Heart right ventricle (tissue), 16 donors: ENCODE results near the gene CRNN. TPM values are rescaled to one million over a fixed set of nuclear protein-coding genes. Genes with fewer than 3 reads are reported as not detected.

Experiments used
- ATAC-seq, 8 donors: fragments of 200-7000 bp; cut with Tn5 transposase; one replicate each; pipeline ENCODE4 v1.9.1; 2020; ENCODE audit warnings: mild to moderate bottlenecking in 8 of 8, moderate library complexity in 8 of 8, moderate number of reproducible peaks in 1 of 8
- DNase-seq, 2 donors: peaks; one replicate each; pipeline ENCODE4 v3.0.0-alpha.2; 2020
- H3K27ac ChIP-seq, 10 donors: fragments of 200-600 bp; sonication (generic) in 2 of 10; one replicate each; pipeline versions ENCODE4 v1.5.0 to v1.8.0; 2020 to 2022; ENCODE audit warnings: mild to moderate bottlenecking in 3 of 10
- H3K27me3 ChIP-seq, 7 donors: fragments of 200-600 bp; one replicate each; pipeline ENCODE4 v1.8.0; 2021 to 2022; ENCODE audit warnings: mild to moderate bottlenecking in 2 of 7
- H3K36me3 ChIP-seq, 9 donors: fragments of 200-600 bp; sonication (generic) in 1 of 9; one replicate each; pipeline versions ENCODE4 v1.5.0 to v1.8.0; 2020 to 2022; ENCODE audit warnings: mild to moderate bottlenecking in 2 of 9
- H3K4me1 ChIP-seq, 9 donors: fragments of 200-600 bp; sonication (generic) in 1 of 9; one replicate each; pipeline versions ENCODE4 v1.5.0 to v1.8.0; 2020 to 2022; ENCODE audit warnings: mild to moderate bottlenecking in 4 of 9
- H3K4me3 ChIP-seq, 10 donors: fragments of 200-600 bp; sonication (generic) in 2 of 10; one replicate each; pipeline versions ENCODE4 v1.5.0 to v1.8.0; 2020 to 2022; ENCODE audit warnings: mild to moderate bottlenecking in 7 of 10, moderate library complexity in 2 of 10
- H3K9me3 ChIP-seq, 11 donors: fragments of 200-600 bp in 10 of 11; sonication (generic) in 2 of 11; one replicate each; pipeline versions ENCODE4 v1.5.0 to v1.8.0; 2013 to 2022; ENCODE audit warnings: mild to moderate bottlenecking in 2 of 11, control low read depth in 1 of 11, moderate library complexity in 1 of 11
- CTCF ChIP-seq, 9 donors: fragments of 200-600 bp; sonication (generic) in 2 of 9; IDR thresholded peaks; one replicate each; pipeline versions ENCODE4 v1.5.0 to v1.8.0; 2021 to 2022; ENCODE audit warnings: antibody characterized with exemption in 9 of 9, mild to moderate bottlenecking in 5 of 9, moderate library complexity in 1 of 9
- WGBS, 2 donors: extraction: QIAGEN DNeasy Blood & Tissue Kit; methylation state at CpG; one replicate each; pipeline ENCODE4 v1.1.7; 2013; ENCODE audit warnings: inconsistent platforms in 1 of 2; 5-methylcytosine and 5-hydroxymethylcytosine counted together
- intact Hi-C, 10 donors: fragments of 100-400 bp; cut with DNase I; formaldehyde crosslinking; loops; one replicate each; pipeline versions ENCODE4 v1.11.1 to v1.14.2; 2022
- polyA plus RNA-seq, 2 donors: library from polyadenylated mRNA; stranded (reverse); fragments of 200-250 nt; gene quantifications; one replicate each; pipeline ENCODE4 v1.2.3, GENCODE V29; 2013
- total RNA-seq, 10 donors: library from RNA; stranded (reverse); fragmentation: NEBNext Ultra II Directional in 3 of 10; extraction: Animal tissue kit (Norgen Biotek cat#: 25700) in 3 of 10; gene quantifications; one replicate each; pipeline versions ENCODE4 v1.2.1 to v1.2.4, GENCODE V29; 2021 to 2023
- donor health status: Arrhythmogenic right ventricular cardiomyopathy.
- donor health status: ischemic (EF 13 %, LVEDD 7.1; RV severe dilation, severe dysfunction).
- donor health status: healthy with polysubstance abuse.
- donor health status: DM: no; HTN: yes; CAD: no.
- donor health status: DM: no; HTN: no; CAD: no.
- donor health status: ischemic (EF 25% LVEDD 6.9; RV normal size, moderate dysfunction).
- donor health status: ischemic (EF 25% LVEDD 5.7; RV mildly dilated, moderate dysfunction).
- donor health status: healthy.
- donor health status: DM: yes; HTN: yes; CAD: no.
- donor health status: Ischemic cardiomyopathy.
- donor health status: ischemic (EF 35%, LVEDD 5.7; RV mildly dilated, moderate dysfunction).
- donor health status: nonischemic (EF 11% LVEDD 7.7; RV severe dilation, severe dysfunction).
- donor health status: DM: yes; HTN: yes; CAD: no.
- donor health status: PGD.
- donor health status: ischemic (EF 29% LVEDD 5.4; RV normal size, mild dysfunction).
- donor health status: nonischemic (EF 23%, LVEDD 6.1; RV moderate dilation, normal function).

CRNN gene
- total and polyA plus RNA-seq, 12 donors: 0.62 TPM; not detected in 11

- Histone ChIP-seq H3K36me3 (no peaks in the 10 kb centered on the region), H3K9me3 (peaks cover 0 to 17% (median 0%) of the 10 kb centered on the region in 11 donors), H3K27me3 (peaks cover 0 to 6% (median 0%) of the 10 kb centered on the region in 7 donors), H3K4me3 (no peak overlapping the region), H3K4me1 (no peaks in the 10 kb centered on the region), H3K27ac (no peak overlapping the region)
- no peak for ATAC-seq
- no peak for TF ChIP-seq CTCF (IDR thresholded peaks at IDR 0.05)
- 58 to 64% methylated on average over 3 of the region's 3 CpGs for WGBS, 2 donors
- intact Hi-C loops: no loop called here
- no peak for DNase-seq
These were observed 13.4 kb upstream of the CRNN start for GRCh38 chr1:152427458-152427857.

GRCh38 chr1:152426731-152427130, 12.7 kb upstream of the CRNN start:
- intact Hi-C loops: no loop called here
- Histone ChIP-seq H3K36me3 (no peaks in the 10 kb centered on the region), H3K9me3 (peaks cover 0 to 17% (median 0%) of the 10 kb centered on the region in 11 donors), H3K4me1 (no peaks in the 10 kb centered on the region), H3K4me3 (no peak overlapping the region), H3K27me3 (peaks cover 0 to 6% (median 0%) of the 10 kb centered on the region in 7 donors), H3K27ac (no peak overlapping the region)
- no peak for DNase-seq
- TF ChIP-seq CTCF (IDR thresholded peaks at IDR 0.05): no peak
- no peak for ATAC-seq

GRCh38 chr1:152419917-152420316, 5.9 kb upstream of the CRNN start:
- no peak for TF ChIP-seq CTCF (IDR thresholded peaks at IDR 0.05)
- H3K4me1 ChIP-seq: no peaks in the 10 kb centered on the region
- intact Hi-C loops: no loop called here
- no peak overlapping the region for H3K4me3 ChIP-seq
- no peak overlapping the region for H3K27ac ChIP-seq
- DNase-seq: no peak
- no peak for ATAC-seq
- peaks cover 0 to 11% (median 3%) of the 10 kb centered on the region in 7 donors for H3K27me3 ChIP-seq
- 29 to 32% methylated on average over 1 of the region's 1 CpG for WGBS, 2 donors
- peaks cover 0 to 16% (median 0%) of the 10 kb centered on the region in 11 donors for H3K9me3 ChIP-seq
- H3K36me3 ChIP-seq: no peaks in the 10 kb centered on the region

DNA sequence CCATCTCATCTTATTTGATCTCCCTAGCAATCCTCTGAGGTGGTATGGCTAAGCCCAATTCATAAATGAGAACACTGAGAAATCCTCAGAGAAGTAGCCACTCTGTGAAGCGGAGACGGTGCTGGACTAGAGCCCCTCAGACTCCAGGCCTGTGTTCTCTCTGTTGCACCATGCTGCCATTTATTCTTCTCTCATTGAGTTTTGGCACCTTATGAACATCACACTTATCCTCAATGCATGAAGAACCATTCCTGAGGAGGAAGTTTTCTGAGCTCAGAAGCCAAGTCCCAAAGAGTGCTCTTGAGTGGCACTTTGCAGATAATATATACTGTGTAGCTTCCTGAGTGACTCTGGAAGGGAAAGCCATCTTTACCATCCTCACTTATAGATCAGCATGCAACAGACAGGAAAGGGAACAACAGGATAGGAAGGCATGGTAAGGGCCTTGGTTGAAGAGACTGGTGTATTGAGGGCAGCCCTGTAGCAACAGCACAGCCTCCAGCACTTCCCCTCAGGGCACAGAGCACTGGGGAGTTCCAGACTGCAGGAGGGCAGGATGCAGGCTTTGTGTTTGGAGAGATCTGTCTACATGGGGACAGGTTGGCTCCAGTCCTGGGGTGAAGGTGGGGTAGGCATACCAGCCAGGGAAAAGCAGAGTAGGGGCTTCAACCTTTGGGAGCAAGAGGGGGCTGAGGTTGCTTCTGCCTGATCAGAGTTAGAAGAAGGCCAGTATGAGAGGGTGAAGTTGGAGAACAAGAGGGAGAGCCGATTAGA, 1.6 kb upstream of the CRNN start:
- Histone ChIP-seq H3K4me3 (no peak overlapping the region), H3K36me3 (no peaks in the 10 kb centered on the region), H3K27me3 (peaks cover 0 to 10% (median 3%) of the 10 kb centered on the region in 7 donors), H3K4me1 (no peaks in the 10 kb centered on the region), H3K9me3 (no peaks in the 10 kb centered on the region), H3K27ac (no peak overlapping the region)
- ATAC-seq (no peak), DNase-seq (no peak)
- WGBS, 2 donors: 87 to 94% methylated on average over 3 of the region's 3 CpGs
- TF ChIP-seq CTCF (IDR thresholded peaks at IDR 0.05): no peak
- intact Hi-C loops: no loop called here
